T47D (cell line): ENCODE measurements around the gene COPG2.

Experiments
- DNase-seq, 2 experiments: peaks; one replicate each; pipeline versions ENCODE4 v3.0.0 to v3.0.0-alpha.2; 2011 to 2012; ENCODE audit warnings: low read depth in 1 of 2, low spot score in 1 of 2
- JUND ChIP-seq: IDR thresholded peaks from 2 replicates; pipeline ENCODE4 v1.6.1; 2012; ENCODE audit warnings: low read depth
- in situ Hi-C: cut with HindIII; loops from 2 replicates; pipeline ENCODE4 v1.10.0; 2016; ENCODE audit warnings: low sequenced_read_pairs, low pct_unique_long_range_greater_than_20kb

Gene COPG2

DNA sequence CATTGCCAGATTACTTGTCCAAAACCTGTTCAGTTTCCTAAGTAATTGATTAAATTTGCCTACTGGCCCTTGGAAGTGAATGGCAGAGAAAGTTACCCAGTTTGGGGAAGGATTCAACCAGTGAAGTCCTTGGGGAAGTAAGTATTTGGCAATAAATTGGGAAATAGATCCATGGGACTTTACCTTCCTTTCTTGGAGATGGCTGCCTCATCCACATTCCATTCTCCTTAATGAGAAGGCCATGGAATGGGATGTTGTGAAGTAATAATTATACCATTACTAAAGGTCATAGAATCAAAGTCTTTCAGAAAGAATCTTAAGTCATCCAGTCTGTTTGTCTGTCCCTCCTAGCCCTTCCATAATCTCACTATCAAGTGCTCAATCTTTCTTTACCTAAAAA is 4.5 kb upstream of the COPG2 start:
- no peak for DNase-seq
- in situ Hi-C loops: no loop called here
- TF ChIP-seq JUND: no peak

DNA sequence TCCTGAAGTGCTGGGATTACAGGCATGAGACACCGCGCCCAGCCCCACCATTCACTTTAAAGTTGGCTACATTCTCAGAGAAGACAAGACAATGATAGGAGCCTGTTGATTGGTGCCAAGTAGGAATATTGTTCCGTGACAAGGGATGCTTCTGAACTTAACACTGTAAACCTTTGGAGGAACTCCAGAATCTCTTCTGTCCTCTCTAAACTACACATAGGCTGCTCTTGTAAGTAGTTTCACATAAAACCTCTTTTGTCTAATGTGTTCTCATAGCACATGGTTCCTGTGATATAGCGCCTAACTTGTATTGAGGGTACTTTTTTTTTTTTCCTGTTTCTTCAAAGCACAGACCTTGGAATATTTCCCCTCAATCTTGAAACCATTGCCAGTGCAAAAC is 3.6 kb upstream of the COPG2 start:
- DNase-seq: no peak
- in situ Hi-C loops: no loop called here
- TF ChIP-seq JUND: no peak

DNA sequence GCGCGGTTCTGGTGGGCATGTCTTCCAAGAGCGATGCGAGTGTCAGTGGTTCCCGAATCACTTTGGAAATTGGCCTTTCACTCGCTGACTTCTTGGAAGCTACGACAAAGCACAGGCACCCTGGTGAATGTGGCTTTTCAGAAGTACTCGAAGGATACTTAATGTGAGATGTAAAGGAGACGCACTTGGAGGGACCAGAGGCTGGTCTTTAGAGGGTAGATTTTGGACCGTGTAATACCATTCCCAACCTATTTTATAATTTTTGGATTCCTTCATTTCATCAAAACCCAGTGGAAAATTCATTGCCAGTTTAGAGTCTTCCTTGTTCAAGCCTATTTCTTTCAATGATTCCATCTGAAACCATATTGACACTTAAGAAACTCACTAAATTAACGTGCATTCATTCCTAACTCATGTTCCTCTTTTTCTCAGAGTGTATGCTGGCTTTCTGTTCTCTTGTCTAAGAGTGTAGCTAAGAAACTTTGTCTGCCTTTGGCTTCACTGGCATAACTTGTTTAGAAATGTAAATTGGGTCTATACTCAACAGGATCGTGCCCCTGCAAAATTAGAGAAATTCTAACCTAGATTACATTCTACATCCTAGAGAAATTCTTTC is 645 bp upstream of the COPG2 start:
- peak; percentile 2 to 7 for DNase-seq
- TF ChIP-seq JUND: no peak
- in situ Hi-C loops: no loop called here

DNA sequence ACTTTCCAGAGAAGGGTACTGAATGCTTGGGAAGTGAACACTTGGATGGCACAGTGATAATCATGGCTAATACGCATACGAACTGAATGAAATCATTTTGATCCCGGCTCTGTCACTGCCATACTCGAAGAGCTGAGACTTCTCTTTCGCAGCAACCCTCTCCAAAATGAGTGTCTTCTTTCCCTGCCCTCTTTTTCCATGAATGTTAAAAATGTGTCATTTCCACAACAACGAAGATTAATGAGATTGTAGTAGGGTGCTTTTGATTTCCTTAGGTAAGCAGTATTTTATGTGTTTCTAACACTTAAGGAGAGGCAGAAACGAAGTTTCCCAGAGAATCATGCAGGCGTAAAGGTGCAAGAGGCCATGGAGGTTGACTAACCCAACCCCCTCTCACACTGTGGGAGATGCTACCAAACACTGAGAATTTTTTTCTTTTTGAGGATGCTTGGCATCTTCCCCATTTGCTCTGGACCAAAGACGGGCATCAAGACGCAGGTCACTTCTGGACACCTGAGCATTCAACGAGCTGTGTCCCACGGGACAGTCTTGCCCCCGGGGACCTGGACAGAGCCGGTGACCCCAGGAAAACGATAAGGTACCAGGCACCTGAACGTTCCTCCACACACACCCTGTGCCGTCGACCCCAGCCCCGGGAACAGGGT is 823 bp downstream of the COPG2 start:
- in situ Hi-C loops: no loop called here
- DNase-seq: peak in 1 of 2 experiments; percentile 2
- TF ChIP-seq JUND: no peak

DNA sequence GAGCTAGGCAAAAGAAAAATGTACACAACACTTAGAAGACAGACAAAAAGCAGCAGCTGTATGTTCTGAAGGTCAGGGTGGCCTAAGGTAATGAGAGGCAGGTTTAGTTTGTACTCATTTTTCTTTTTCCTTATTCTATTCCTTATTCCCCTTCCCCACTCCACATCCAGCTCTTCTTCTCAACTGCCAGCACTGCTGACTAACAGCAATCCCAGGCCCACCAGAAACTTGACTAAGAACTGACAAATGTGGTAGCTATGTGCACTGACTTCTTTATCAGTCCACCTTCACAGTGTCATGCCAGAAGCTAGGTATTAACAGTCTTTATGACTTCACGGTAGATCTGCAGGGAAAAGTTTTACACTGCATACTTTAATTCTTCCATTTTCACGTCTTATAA is 6.1 kb downstream of the COPG2 start:
- in situ Hi-C loops: no loop called here
- TF ChIP-seq JUND: no peak
- no peak for DNase-seq

DNA sequence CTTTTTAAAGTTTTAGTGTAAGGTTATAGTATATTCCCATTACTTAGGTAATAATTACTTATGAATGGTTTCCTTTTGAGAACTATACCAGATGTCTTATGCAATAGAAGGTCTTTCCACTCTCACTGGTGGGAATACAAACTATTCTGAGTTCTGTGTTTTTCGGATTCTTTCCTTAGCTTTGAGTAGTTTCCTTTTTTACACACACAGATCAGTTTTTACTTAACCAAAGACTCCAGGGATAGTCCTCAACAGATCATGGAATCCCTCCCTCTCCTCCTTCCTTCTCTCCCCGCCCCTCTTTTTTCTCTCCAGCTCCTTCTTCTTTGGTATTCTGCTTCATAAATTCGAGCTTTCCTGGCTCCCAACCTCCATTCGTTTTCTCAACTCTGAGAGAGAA is 13.3 kb downstream of the COPG2 start:
- no peak for DNase-seq
- in situ Hi-C loops: no loop called here
- no peak for TF ChIP-seq JUND

DNA sequence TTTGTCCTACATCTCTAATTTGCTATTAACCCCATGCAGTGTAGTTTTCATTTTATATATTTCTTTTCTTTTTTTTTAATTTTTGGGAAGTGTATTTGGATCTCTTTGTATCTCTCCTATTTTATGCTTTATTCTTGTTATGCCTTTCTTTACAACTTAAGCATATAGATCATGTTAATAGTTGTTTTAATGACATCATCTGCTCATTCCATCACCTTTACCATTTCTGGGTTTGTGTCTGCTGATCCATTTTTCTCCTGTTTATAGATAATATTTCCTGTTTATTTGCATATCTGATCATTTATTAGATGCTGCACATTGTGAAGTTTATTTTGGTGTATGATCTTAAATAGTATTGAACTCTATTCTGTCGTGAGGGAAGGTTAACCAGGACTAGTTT is 13.7 kb downstream of the COPG2 start:
- no peak for DNase-seq
- no peak for TF ChIP-seq JUND
- in situ Hi-C loops: no loop called here

DNA sequence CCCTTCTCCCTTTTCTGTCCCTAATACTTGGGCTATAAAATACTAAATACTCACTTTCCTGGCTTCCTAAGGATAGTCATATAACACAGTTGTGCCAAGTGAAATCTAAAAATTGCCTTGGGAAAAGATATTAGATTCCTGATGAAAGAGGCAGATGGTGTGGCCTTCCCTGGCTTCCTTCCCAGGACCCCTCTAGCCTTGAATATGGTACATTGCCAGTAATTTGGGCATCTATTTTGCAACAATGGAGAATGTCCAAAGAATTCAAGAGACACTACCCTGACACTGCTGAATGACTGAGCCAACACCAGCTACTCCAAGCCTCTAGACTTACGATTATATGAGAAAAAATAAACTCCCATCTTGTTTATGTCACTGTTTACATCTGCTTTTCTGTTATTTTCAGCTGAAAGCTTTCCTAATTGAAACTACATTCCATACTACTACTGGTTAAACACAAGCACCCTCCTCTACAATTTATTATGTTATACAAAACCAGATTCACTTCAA is 17.9 kb downstream of the COPG2 start:
- in situ Hi-C loops: no loop called here
- DNase-seq: no peak
- no peak for TF ChIP-seq JUND

DNA sequence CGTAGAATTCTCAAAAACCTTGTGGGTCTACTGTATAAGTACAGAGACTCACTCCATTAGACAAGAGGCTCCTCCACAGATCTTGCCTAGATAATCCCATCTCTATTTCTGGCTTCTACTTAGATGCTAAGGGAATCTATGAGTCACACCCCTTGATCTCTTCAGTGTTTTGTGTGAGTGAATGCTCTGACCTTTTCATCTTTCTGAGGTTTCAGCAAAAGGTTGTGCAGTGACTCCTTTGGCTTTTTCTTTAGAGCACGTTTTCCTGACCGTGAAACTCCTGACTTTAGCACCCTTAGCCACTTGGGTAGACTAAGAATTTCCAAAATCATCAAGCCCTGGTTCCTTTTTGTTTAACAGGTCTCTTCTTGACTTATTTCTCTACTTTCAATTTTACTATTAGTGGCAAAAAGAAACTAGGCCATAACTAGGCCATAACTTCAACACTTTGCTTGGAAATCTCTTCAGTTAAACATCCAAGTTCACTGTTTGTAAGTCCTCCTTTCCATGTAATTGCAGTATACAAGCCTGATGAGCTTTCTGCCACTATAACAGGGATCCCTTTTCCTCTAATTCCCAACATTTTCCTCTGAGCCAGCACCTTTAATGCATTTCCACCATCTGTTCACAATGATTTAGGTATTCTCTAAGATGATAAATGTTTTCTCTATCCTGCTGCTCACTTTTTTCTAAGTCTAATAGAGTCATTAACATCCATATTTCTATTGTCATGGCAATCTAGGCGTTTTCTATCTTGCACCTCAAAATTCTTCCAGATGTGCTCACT is 19.4 kb downstream of the COPG2 start:
- in situ Hi-C loops: no loop called here
- DNase-seq: no peak
- no peak for TF ChIP-seq JUND

DNA sequence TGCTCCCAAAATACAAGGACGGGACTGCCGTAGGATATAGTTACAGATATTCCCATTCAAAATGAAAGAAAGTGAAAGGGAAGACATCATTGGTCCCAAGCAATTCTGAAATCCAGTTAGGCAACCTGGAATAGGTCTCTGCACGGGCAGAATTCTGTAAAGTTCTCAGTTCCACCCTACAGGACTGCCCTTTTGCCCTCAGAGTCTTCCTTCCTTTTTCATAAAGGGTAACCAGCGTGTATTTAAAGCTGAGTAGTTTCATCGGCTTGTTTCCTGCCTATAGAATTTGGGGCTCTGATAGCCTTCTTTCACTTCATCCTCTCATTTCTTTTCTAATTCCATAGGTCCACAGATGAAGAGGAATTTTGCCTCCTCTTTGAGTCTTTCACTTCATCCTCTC is 20.0 kb downstream of the COPG2 start:
- no peak for TF ChIP-seq JUND
- DNase-seq: no peak
- in situ Hi-C loops: no loop called here

DNA sequence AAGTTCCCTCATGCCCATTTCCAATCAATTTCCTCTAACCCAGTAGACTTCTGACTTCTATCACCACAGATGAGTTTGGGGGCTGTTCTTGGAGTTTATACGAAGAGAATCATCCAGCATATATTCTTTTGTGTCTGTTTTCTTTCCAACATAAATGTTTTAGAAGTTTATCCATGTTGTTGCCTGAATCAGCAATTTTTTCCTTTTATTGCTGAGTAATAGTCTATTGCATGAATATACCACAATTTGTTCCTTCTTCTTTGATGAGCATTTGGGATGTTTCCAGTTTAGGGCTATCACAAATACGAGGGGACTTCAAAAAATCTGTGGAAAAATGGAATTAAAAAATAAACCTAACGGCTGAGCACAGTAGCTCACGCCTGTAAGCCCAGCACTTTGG is 26.2 kb downstream of the COPG2 start:
- no peak for TF ChIP-seq JUND
- no peak for DNase-seq
- in situ Hi-C loops: no loop called here

DNA sequence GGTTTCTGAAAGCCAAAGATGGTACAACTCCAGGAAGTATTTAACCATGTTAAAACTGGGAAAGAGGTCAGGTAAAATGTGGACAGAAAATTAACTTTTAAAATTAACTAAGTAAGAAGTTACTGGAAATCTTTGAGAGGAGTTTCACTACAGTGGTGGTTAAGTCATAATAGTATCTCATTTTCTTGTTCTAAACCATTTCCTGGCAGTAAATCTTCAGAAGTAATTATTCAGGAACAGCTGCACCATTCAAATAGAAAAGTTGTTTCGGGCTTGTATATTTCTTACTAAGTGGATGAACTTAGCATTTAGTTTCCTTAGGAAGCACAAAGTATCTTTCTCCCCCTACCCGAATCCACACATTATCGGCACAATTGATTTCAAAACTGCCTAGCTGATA is 27.1 kb downstream of the COPG2 start:
- no peak for TF ChIP-seq JUND

DNA sequence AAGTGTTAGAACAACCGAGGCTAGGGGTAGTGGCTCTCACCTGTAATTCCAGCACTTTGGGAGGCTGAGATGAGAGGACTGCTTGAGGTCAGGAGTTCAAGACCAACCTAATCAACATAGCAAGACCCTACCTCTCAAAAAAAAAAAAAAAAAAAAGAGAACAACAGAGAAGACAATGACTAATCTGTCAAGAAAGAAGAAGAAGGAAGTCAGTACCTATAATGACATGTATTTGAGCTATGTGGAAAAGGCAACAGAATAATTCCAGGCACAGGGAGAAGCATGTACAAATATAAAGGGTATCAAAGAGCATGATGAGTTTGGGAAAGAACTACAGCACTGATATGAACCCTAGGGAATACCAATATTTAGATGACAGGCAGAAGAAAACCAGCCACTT is 27.5 kb downstream of the COPG2 start:
- no peak for TF ChIP-seq JUND
- in situ Hi-C loops: no loop called here
- DNase-seq: no peak

More for the DNA sequence above, 27.1 kb downstream of the COPG2 start:
- in situ Hi-C loops: no loop called here
- no peak for DNase-seq
